ENCODE results near the gene SH3GL3. TPM values are rescaled to one million over a fixed set of nuclear protein-coding genes. Genes with fewer than 3 reads are reported as not detected.

SH3GL3 gene
- total and polyA plus RNA-seq, 2 of the 13 experiments (the other 11 are each of a cell fraction or from before 2014, with no cell fraction given) = not detected

DNA sequence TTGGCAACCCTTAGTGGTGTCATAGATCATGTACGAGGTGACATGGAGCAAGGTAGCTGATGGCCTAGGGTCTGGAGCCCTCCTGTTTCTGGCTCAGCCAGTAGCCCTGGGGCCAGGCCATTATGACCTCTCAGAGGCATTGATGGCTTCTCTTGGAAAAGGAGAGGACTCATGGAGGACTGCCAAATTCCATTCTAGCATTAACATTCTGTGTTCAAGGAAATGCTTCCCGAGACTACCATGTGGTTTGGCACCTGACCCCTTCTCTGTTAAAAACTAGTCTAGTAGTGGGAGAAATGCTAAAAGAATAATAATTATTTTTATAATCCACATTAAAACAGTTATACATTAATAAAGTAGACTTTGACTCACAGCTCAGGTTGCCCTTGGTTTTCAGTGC is 166.6 kb downstream of the SH3GL3 start:
- H3K79me2 ChIP-seq (ENCODE audit: insufficient read depth, low read length) = no peaks in the 10 kb centered on the region
- no peaks in the 10 kb centered on the region; a peak in 1 of 5 replicates for H3K27me3 ChIP-seq (ENCODE audit: control insufficient read depth in 1 of 2, insufficient read depth in 2 of 2, low read length in 2 of 2)
- H4K20me1 ChIP-seq (ENCODE audit: insufficient read depth, low read length) = no peaks in the 10 kb centered on the region
- H3K9ac ChIP-seq (ENCODE audit: insufficient read depth, low read depth, low read length) = no peak overlapping the region
- H3K4me2 ChIP-seq (ENCODE audit: low read depth, low read length) = no peak overlapping the region
- H2AFZ ChIP-seq (ENCODE audit: low read length) = no peak overlapping the region
- BruUV-seq (replicated peaks) = no TSS peak
- H3K27ac ChIP-seq (ENCODE audit: extremely low read length, insufficient read depth, low read length) = no peak overlapping the region
- H3K4me3 ChIP-seq (replicated peaks in 1 of 3; ENCODE audit: insufficient read depth in 1 of 3, low read depth in 2 of 3, low read length in 3 of 3) = no peak overlapping the region
- no peak for FAIRE-seq
- TF ChIP-seq NONO (IDR thresholded peaks at IDR 0.05) (no peak), NONO (CRISPR knock-in tag; conservative IDR thresholded peaks at IDR 0.05) (no peak), ZMYM2 (CRISPR knock-in tag; IDR thresholded peaks at IDR 0.05) (no peak)
- TF ChIP-seq, protein P1, sequence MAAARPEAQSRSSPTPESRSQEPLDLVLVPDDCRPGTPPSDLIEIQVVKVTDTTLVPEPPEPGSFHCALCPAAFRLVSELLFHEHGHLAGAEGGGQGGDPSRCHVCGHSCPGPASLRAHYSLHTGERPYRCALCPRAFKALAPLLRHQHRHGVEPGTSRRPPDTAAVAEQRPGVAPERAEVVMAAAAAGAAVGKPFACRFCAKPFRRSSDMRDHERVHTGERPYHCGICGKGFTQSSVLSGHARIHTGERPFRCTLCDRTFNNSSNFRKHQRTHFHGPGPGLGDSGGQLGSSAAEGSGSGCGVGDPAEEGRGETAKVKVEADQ (CRISPR knock-in tag; IDR thresholded peaks at IDR 0.05; ENCODE audit: borderline replicate concordance) = no peak
- TF ChIP-seq, protein P2, sequence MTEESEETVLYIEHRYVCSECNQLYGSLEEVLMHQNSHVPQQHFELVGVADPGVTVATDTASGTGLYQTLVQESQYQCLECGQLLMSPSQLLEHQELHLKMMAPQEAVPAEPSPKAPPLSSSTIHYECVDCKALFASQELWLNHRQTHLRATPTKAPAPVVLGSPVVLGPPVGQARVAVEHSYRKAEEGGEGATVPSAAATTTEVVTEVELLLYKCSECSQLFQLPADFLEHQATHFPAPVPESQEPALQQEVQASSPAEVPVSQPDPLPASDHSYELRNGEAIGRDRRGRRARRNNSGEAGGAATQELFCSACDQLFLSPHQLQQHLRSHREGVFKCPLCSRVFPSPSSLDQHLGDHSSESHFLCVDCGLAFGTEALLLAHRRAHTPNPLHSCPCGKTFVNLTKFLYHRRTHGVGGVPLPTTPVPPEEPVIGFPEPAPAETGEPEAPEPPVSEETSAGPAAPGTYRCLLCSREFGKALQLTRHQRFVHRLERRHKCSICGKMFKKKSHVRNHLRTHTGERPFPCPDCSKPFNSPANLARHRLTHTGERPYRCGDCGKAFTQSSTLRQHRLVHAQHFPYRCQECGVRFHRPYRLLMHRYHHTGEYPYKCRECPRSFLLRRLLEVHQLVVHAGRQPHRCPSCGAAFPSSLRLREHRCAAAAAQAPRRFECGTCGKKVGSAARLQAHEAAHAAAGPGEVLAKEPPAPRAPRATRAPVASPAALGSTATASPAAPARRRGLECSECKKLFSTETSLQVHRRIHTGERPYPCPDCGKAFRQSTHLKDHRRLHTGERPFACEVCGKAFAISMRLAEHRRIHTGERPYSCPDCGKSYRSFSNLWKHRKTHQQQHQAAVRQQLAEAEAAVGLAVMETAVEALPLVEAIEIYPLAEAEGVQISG (CRISPR knock-in tag; IDR thresholded peaks at IDR 0.05) = no peak
- TF ChIP-seq, protein P3, sequence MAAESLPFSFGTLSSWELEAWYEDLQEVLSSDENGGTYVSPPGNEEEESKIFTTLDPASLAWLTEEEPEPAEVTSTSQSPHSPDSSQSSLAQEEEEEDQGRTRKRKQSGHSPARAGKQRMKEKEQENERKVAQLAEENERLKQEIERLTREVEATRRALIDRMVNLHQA (CRISPR knock-in tag; IDR thresholded peaks at IDR 0.05) = no peak
- TF ChIP-seq, protein P4, sequence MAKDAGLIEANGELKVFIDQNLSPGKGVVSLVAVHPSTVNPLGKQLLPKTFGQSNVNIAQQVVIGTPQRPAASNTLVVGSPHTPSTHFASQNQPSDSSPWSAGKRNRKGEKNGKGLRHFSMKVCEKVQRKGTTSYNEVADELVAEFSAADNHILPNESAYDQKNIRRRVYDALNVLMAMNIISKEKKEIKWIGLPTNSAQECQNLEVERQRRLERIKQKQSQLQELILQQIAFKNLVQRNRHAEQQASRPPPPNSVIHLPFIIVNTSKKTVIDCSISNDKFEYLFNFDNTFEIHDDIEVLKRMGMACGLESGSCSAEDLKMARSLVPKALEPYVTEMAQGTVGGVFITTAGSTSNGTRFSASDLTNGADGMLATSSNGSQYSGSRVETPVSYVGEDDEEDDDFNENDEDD (CRISPR knock-in tag; IDR thresholded peaks at IDR 0.05; ENCODE audit: borderline replicate concordance) = no peak
- TF ChIP-seq, protein P5, sequence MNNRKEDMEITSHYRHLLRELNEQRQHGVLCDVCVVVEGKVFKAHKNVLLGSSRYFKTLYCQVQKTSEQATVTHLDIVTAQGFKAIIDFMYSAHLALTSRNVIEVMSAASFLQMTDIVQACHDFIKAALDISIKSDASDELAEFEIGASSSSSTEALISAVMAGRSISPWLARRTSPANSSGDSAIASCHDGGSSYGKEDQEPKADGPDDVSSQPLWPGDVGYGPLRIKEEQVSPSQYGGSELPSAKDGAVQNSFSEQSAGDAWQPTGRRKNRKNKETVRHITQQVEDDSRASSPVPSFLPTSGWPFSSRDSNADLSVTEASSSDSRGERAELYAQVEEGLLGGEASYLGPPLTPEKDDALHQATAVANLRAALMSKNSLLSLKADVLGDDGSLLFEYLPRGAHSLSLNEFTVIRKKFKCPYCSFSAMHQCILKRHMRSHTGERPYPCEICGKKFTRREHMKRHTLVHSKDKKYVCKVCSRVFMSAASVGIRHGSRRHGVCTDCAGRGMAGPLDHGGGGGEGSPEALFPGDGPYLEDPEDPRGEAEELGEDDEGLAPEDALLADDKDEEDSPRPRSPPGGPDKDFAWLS (CRISPR knock-in tag; IDR thresholded peaks at IDR 0.05; ENCODE audit: borderline replicate concordance) = no peak
- WGBS (ENCODE audit: low lambda C conversion rate) = 7% methylated on average over 2 of the region's 2 CpGs
- H3K9me3 ChIP-seq (ENCODE audit: low read length) = no peaks in the 10 kb centered on the region
- H3K36me3 ChIP-seq (replicated peaks in 1 of 2; ENCODE audit: control insufficient read depth in 1 of 2, insufficient read depth in 2 of 2, low read length in 2 of 2) = no peaks in the 10 kb centered on the region
- ChIA-PET CTCF (ENCODE audit: low intra/inter-chr PET ratio, low total read pairs) (no interaction called here), POLR2A (no interaction called here)
- no peak for ATAC-seq
- intact Hi-C loops (cut with micrococcal nuclease; ENCODE audit: unreplicated experiment) (no loop called here), in situ Hi-C loops (cut with HindIII; ENCODE audit: extremely low pct_ligation_motif_present, low pct_unique_long_range_greater_than_20kb) (no loop called here)
- no peak for DNase-seq (ENCODE audit: low spot score)
- no peaks in the 10 kb centered on the region for H3K4me1 ChIP-seq (ENCODE audit: insufficient read depth, low read length)

Data from HepG2 (cell line).